Progenitor cell of endocrine pancreas (in vitro differentiated cells): ENCODE results near the gene THEM5. TPM values are rescaled to one million over a fixed set of nuclear protein-coding genes. Genes with fewer than 3 reads are reported as not detected.

Experiments
- DNase-seq: peaks from one replicate; pipeline ENCODE4 v3.0.0; 2021; ENCODE audit warnings: low spot score; ENCODE audit not compliant: unreplicated experiment
- H3K27ac Mint-ChIP-seq: 2 replicates; pipeline ENCODE4 v1.8.0; 2021; ENCODE audit warnings: mild to moderate bottlenecking, moderate library complexity, mixed read lengths
- H3K27me3 Mint-ChIP-seq: 2 replicates; pipeline ENCODE4 v1.8.0; 2021; ENCODE audit warnings: mixed read lengths
- H3K36me3 Mint-ChIP-seq: 2 replicates; pipeline ENCODE4 v1.8.0; 2022; ENCODE audit warnings: mixed read lengths; ENCODE audit not compliant: insufficient read depth
- H3K4me1 Mint-ChIP-seq: 2 replicates; pipeline ENCODE4 v1.8.0; 2021; ENCODE audit warnings: low read depth, mixed read lengths
- H3K4me3 Mint-ChIP-seq: 2 replicates; pipeline ENCODE4 v1.8.0; 2021; ENCODE audit warnings: low read depth, mild to moderate bottlenecking, moderate library complexity, mixed read lengths
- H3K9me3 Mint-ChIP-seq: 2 replicates; pipeline ENCODE4 v1.8.0; 2021; ENCODE audit warnings: low read depth, mixed read lengths
- total RNA-seq: library from RNA; stranded (reverse); gene quantifications from 2 replicates; pipeline ENCODE4 v1.2.1, GENCODE V29; 2021
- TF ChIP-seq, protein P1 (sequence below): fragments of 200-600 bp; sonication (generic); IDR thresholded peaks from one replicate; pipeline ENCODE4 v1.5.0; 2021; ENCODE audit warnings: antibody characterized with exemption, mild to moderate bottlenecking; ENCODE audit not compliant: unreplicated experiment

The THEM5 gene
- total RNA-seq, 1 donor from 2014 or later, result not detected

DNA sequence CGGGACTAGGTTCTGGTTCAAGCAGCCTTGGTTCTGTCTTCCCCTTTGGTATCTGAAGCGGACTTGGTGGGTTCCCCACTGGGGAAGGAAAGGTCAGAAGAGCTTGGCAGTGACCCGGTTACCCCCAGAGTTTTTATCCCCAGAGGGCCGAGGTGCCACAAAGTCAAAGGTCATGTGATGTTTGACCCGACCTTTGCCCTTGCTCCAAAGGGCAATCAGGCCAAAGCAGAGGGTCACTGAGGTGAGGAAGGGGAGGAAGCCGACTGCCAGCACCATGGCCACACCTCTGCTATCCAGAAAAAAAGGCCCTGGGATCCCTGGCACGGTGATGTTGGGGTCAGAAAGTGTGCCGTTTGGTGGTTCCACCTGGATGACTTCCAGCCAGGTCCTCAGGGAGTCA, 52.7 kb downstream of the THEM5 start:
- Mint-ChIP-seq H3K4me1 (no peaks in the 10 kb centered on the region), H3K27me3 (peaks cover 34% of the 10 kb centered on the region), H3K27ac (no peak overlapping the region), H3K9me3 (no peaks in the 10 kb centered on the region), H3K4me3 (no peak overlapping the region), H3K36me3 (no peaks in the 10 kb centered on the region)
- TF ChIP-seq, protein P1, sequence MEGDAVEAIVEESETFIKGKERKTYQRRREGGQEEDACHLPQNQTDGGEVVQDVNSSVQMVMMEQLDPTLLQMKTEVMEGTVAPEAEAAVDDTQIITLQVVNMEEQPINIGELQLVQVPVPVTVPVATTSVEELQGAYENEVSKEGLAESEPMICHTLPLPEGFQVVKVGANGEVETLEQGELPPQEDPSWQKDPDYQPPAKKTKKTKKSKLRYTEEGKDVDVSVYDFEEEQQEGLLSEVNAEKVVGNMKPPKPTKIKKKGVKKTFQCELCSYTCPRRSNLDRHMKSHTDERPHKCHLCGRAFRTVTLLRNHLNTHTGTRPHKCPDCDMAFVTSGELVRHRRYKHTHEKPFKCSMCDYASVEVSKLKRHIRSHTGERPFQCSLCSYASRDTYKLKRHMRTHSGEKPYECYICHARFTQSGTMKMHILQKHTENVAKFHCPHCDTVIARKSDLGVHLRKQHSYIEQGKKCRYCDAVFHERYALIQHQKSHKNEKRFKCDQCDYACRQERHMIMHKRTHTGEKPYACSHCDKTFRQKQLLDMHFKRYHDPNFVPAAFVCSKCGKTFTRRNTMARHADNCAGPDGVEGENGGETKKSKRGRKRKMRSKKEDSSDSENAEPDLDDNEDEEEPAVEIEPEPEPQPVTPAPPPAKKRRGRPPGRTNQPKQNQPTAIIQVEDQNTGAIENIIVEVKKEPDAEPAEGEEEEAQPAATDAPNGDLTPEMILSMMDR, result no peak
- DNase-seq, result no peak

DNA sequence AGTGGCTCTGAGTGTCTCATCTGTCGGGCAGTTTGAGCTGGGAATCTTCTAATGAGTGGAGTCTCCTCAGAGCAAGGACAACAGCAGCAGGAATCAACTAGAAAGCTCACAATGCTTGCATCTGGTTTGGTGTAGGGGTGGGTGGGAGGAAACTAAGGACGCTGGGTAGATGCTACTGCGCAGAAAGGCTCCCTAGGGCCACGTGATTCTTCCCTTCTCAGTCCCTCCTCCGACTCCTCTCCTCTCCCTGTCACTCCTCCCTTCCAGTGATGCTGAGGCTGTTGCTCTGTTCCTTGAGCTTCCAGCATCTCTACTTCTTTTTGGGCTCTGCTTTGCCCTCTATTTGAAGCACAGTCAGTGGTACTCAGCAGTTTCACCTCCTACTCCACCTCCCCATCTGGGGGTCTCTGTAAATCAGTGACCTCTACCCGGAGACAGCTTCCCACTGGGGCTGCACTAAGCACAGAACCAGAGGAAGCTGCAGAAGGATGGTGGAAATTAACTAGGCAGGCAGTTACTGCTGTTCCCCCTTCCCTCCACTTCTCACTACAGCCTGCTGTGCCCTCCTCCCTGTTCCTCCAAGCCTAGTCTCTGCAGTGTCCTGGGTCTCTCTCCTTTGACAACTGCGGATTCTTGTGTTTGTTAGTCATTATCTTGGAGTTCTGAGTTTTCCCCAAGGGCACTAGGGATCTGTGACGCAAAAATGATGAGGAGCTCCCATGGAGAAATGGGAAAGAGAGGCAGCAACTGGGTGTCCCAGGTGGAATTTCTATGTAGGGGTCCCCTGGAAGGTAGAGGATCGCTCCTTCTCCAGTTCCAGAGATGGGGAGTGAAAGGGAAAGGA, 54.1 kb downstream of the THEM5 start:
- H3K9me3 Mint-ChIP-seq, result no peaks in the 10 kb centered on the region
- peaks cover 29% of the 10 kb centered on the region for H3K27me3 Mint-ChIP-seq
- TF ChIP-seq, protein P1, result no peak
- H3K36me3 Mint-ChIP-seq, result no peaks in the 10 kb centered on the region
- H3K27ac Mint-ChIP-seq, result no peak overlapping the region
- H3K4me1 Mint-ChIP-seq, result no peaks in the 10 kb centered on the region
- DNase-seq, result no peak
- no peak overlapping the region for H3K4me3 Mint-ChIP-seq

DNA sequence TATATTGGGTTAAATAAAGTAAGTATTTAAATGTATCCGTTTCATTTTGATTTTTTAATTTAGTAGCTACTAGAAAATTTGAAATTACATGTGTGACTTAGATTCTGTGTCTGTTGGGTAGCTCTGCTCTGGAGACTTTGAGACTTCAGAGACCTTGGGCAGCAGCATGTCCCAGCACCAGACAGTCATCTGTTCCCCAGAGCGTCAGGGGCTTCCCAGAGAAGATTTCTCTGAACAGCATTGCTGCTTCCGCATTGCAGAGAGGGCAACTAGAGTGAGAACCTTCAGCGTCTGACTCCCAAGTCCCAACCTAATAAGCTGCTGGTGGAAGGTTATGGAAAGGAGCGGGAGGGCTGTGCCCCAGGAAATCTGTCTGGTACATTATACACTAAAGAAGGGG, 54.9 kb downstream of the THEM5 start:
- H3K4me1 Mint-ChIP-seq, result no peaks in the 10 kb centered on the region
- DNase-seq, result no peak
- H3K36me3 Mint-ChIP-seq, result no peaks in the 10 kb centered on the region
- no peak overlapping the region for H3K27ac Mint-ChIP-seq
- no peak overlapping the region for H3K4me3 Mint-ChIP-seq
- no peaks in the 10 kb centered on the region for H3K9me3 Mint-ChIP-seq
- peaks cover 24% of the 10 kb centered on the region for H3K27me3 Mint-ChIP-seq
- TF ChIP-seq, protein P1, result no peak

Other genes with a start within 250 kb of the THEM5 start
- 50.0 and 50.3 TPM in 2 replicates for gene SNX27, start 241.7 kb downstream of the THEM5 start, total RNA-seq
- 20.0 and 22.6 TPM in 2 replicates for gene CELF3, start 136.9 kb downstream of the THEM5 start, total RNA-seq
- 0.51 and 1.2 TPM in 2 replicates for gene RIIAD1, start 132.2 kb downstream of the THEM5 start, total RNA-seq
- 79.4 and 81.0 TPM in 2 replicates for gene MRPL9, start 90.2 kb downstream of the THEM5 start, total RNA-seq
- gene TDRKH, start 63.2 kb downstream of the THEM5 start, total RNA-seq, result 16.3 and 16.5 TPM in 2 replicates
- not detected in 2 replicates for gene LINGO4, start 48.3 kb downstream of the THEM5 start, total RNA-seq
- 0.09 TPM in 1 of 2 replicates, not detected in the other for gene RORC, start 21.9 kb downstream of the THEM5 start, total RNA-seq
- 1.00 and 1.3 TPM in 2 replicates for gene C2CD4D, start 13.9 kb downstream of the THEM5 start, total RNA-seq
- gene THEM4, start 55.8 kb upstream of the THEM5 start, total RNA-seq, result 17.3 and 21.5 TPM in 2 replicates
- 432 and 438 TPM in 2 replicates for gene S100A10, start 140.1 kb upstream of the THEM5 start, total RNA-seq
- gene S100A11, start 183.3 kb upstream of the THEM5 start, total RNA-seq, result 142 and 192 TPM in 2 replicates
- gene TCHHL1, start 235.4 kb upstream of the THEM5 start, total RNA-seq, result not detected in 2 replicates